Naive B cell (primary cell): ENCODE results near the gene ACSF3. TPM values are rescaled to one million over a fixed set of nuclear protein-coding genes. Genes with fewer than 3 reads are reported as not detected.
"Not testable (repeated sequence)": the region's sequence is repeated elsewhere in the genome, so short reads cannot be mapped to it uniquely, and the experiment has no call there.

Experiments
- ATAC-seq, 2 donors: fragments of 150-1000 bp; cut with Tn5 transposase; 2 replicates each; pipeline ENCODE4 v1.10.0; 2021; ENCODE audit warnings: low read depth in 2 of 2, mild to moderate bottlenecking in 2 of 2, moderate library complexity in 2 of 2
- DNase-seq: peaks from one replicate; pipeline ENCODE4 v3.0.0; 2022
- H3K27ac Mint-ChIP-seq, 6 donors: one replicate each; pipeline ENCODE4 v1.8.0; 2020 to 2022; ENCODE audit warnings: mild to moderate bottlenecking in 6 of 6, mixed read lengths in 6 of 6, moderate library complexity in 5 of 6, inconsistent platforms in 2 of 6
- H3K27me3 Mint-ChIP-seq, 3 donors: one replicate each; pipeline ENCODE4 v1.8.0; 2021 to 2022; ENCODE audit warnings: mixed read lengths in 3 of 3, mild to moderate bottlenecking in 1 of 3
- H3K36me3 Mint-ChIP-seq, 2 donors: one replicate each; pipeline ENCODE4 v1.8.0; 2020 to 2022; ENCODE audit warnings: mixed read lengths in 2 of 2, inconsistent platforms in 1 of 2, mild to moderate bottlenecking in 1 of 2
- H3K4me1 Mint-ChIP-seq, 3 donors: one replicate each; pipeline ENCODE4 v1.8.0; 2020 to 2022; ENCODE audit warnings: mixed read lengths in 3 of 3, inconsistent platforms in 1 of 3, mild to moderate bottlenecking in 1 of 3, moderate library complexity in 1 of 3
- H3K4me3 Mint-ChIP-seq, 8 donors: one replicate each; pipeline ENCODE4 v1.8.0; 2020 to 2022; ENCODE audit warnings: mild to moderate bottlenecking in 8 of 8, mixed read lengths in 8 of 8, moderate library complexity in 8 of 8, inconsistent platforms in 2 of 8
- H3K9me3 Mint-ChIP-seq, 7 donors: one replicate each; pipeline ENCODE4 v1.8.0; 2020 to 2022; ENCODE audit warnings: mixed read lengths in 7 of 7, mild to moderate bottlenecking in 5 of 7, inconsistent platforms in 2 of 7, moderate library complexity in 1 of 7
- polyA plus RNA-seq, 6 donors: library from polyadenylated mRNA; unstranded; fragments of 300-500 nt; fragmentation: Illumina TruSeq; gene quantifications; one replicate each; pipeline ENCODE4 v1.2.3, GENCODE V29; 2021; ENCODE audit warnings: low read depth in 6 of 6

ACSF3 gene
- polyA plus RNA-seq, 6 donors from 2014 or later: 30.0 to 43.6 (median 33.9) TPM

DNA sequence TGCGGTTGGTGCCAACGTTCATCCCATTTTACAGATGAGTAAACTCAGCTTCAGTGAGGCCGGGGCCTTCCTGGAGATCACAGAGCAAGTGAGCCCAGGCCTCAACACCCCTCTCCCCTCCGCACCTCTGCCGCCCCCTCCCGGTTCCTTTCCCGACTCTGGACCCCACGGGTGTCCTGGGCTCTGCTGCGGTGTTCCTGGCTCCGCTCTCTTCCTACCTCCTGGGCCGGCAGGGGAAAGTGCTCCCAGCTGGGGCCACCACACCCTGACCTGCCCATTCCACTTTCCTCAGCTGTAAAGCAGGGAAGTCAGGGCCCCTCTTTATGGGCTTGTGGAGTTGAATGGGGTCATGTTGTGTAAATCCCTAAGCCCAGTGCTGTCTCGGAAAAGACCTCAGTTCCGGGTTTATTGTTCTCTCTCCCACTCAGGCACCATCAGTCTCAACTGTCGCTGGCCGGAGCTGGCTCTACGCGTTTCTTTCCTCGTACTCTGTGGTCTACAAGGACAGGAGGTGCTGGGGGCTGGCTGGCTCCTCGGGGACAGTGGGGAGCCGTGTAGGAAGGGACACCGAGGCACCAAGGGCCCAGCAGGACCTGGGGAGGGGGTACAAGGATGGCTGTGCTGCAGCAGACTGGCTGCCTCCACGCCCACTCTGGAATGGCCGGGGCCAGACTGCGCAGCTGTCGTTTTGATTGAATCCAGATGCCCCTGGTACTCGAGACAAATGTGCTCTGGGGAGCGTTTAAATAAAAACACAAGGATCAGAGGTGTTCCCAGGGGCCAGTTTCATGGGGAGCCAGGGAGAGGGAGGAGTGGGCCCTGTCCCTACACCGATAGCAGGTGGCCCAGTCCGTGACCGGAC is 21.7 kb upstream of the ACSF3 start:
- no peak for ATAC-seq
- Mint-ChIP-seq H3K9me3 (no peaks in the 10 kb centered on the region), H3K4me1 (peaks cover 8 to 10% (median 8%) of the 10 kb centered on the region in 3 donors), H3K36me3 (no peaks in the 10 kb centered on the region), H3K27ac (no peak overlapping the region), H3K27me3 (peaks cover 0 to 6% (median 0%) of the 10 kb centered on the region in 3 donors), H3K4me3 (no peak overlapping the region)
- DNase-seq: no peak

DNA sequence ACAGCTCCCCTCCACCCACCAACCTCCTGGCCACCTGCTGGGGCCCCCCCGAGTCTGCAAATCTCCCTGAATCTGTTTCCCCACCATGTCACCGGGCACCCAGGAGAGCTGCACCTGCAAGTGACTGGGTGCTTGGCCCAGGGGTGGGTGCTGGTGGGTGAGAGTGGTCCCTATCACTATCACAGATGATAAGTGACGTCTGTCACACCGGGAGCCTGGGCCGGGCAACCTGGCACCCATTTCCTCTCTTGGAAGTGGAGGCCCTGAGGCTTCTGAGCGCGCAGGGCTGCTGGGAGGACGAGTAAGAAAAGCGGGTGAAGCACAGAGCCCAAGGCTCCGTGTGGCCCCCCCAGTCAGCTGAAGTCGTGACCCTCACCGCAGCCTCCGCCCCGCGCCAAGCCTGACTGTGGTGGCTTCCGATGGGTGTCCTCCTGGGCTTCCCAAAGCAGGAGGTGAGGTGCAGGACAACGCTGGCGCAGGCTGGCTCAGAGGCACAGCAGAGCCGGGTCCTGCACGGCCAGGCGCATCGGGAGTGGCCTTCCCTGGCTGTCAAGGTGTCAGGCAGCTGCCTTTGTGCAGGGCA is 21.0 kb upstream of the ACSF3 start:
- no peak for ATAC-seq
- Mint-ChIP-seq H3K9me3 (no peaks in the 10 kb centered on the region), H3K27ac (no peak overlapping the region), H3K4me3 (peak overlapping the region in 1 of 8 donors; percentile 35), H3K36me3 (no peaks in the 10 kb centered on the region), H3K4me1 (peaks cover 1 to 6% (median 4%) of the 10 kb centered on the region in 3 donors), H3K27me3 (peaks cover 0 to 6% (median 0%) of the 10 kb centered on the region in 3 donors)
- DNase-seq: no peak

DNA sequence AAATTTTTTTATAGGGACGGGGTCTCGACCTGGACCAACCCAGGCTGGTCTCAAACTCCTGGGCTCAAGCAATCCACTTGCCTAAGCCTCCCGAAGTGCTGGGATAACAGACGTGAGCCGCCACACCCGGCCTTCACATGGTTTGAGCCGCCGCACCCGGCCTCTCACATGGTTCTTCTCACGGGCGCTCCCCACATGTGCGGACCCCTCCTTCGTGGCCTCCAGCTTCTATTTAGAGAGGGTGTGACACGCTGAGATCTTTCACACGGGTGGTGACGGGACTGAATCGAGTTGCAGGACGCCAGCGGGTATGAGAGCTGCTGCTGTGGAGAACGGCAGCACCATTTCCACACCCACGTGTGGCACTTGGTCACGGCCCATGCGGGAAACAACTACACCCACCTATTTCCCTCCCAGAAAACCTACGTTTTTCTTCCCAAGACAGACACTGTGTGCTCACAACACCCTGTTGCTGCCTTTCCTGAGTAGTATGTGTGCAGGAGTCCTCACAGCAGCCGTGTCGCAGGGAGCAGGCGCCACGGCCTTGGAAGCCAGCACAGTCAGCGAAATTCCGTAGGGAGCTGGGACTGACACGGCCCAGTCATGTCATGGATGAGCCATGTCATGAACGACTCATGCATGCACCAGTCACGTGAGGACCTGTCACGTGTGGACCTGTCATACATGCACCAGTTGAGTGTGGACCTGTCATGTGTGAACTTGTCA is 20.1 kb upstream of the ACSF3 start:
- H3K4me3 Mint-ChIP-seq: no peak overlapping the region
- H3K27me3 Mint-ChIP-seq: peaks cover 0 to 6% (median 0%) of the 10 kb centered on the region in 3 donors
- H3K9me3 Mint-ChIP-seq: no peaks in the 10 kb centered on the region
- peak overlapping the region in 1 of 6 donors; percentile 44 for H3K27ac Mint-ChIP-seq
- ATAC-seq: no peak
- DNase-seq: no peak
- no peaks in the 10 kb centered on the region for H3K36me3 Mint-ChIP-seq
- H3K4me1 Mint-ChIP-seq: peaks cover 0 to 4% (median 0%) of the 10 kb centered on the region in 3 donors

DNA sequence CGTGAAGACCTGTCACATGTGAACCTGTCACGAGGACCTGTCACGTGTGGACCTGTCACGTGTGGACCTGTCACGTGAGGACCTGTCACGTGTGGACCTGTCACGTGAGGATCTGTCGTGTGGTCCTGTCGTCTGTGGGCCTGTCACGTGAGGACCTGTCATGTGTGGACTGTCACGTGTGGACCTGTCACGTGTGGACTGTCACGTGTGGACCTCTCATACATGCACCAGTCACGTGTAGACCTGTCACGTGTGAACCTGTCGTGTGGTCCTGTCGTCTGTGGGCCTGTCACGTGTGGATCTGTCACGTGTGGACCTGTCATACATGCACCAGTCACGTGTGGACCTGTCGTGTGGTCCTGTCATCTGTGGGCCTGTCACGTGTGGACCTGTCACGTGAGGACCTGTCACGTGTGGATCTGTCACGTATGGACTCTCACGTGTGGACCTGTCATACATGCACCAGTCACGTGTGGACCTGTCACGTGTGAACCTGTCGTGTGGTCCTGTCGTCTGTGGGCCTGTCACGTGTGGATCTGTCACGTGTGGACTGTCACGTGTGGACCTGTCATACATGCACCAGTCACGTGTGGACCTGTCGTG is 19.5 kb upstream of the ACSF3 start:
- not testable (repeated sequence) for DNase-seq, H3K4me3 Mint-ChIP-seq, H3K9me3 Mint-ChIP-seq, ATAC-seq, H3K27me3 Mint-ChIP-seq, H3K36me3 Mint-ChIP-seq, H3K4me1 Mint-ChIP-seq
- H3K27ac Mint-ChIP-seq: peak overlapping the region in 1 of 6 donors; percentile 62

DNA sequence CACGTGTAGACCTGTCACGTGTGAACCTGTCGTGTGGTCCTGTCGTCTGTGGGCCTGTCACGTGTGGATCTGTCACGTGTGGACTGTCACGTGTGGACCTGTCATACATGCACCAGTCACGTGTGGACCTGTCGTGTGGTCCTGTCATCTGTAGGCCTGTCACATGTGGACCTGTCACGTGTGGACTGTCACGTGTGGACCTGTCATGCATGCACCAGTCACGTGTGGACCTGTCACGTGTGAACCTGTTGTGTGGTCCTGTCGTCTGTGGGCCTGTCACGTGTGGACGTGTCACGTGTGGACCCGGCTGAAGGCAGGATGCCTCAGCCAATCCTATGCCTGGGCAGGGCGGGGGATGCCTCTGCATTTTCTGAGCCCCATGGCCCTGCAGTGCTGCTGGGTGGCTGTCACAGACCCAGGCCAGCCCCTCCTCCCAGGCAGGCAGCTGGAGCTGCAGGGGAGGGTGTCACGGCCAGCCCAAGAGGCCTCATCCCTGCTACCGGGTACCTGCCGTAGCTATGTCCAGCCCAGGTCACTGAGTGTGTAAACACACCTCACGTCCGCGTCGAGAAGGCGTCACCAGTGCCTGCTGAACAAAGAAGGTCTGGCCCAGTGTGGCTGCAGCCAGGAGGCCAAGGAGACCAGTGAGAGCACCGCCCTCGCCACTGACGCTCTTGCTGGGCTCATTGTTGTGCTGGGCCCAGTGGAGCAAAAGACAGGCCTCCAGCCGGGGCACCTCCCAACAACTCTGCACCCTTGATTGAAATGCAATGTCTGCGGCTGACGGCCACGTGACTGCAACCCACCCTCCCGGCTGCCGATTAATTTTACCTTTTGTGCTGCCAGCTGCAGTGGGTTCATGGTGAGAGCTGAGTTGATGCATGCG is 18.6 kb upstream of the ACSF3 start:
- Mint-ChIP-seq H3K27me3 (peaks cover 0 to 6% (median 0%) of the 10 kb centered on the region in 3 donors), H3K27ac (no peak overlapping the region), H3K4me1 (peaks cover 0 to 4% (median 0%) of the 10 kb centered on the region in 3 donors), H3K4me3 (no peak overlapping the region), H3K36me3 (no peaks in the 10 kb centered on the region), H3K9me3 (no peaks in the 10 kb centered on the region)
- ATAC-seq: no peak
- no peak for DNase-seq

DNA sequence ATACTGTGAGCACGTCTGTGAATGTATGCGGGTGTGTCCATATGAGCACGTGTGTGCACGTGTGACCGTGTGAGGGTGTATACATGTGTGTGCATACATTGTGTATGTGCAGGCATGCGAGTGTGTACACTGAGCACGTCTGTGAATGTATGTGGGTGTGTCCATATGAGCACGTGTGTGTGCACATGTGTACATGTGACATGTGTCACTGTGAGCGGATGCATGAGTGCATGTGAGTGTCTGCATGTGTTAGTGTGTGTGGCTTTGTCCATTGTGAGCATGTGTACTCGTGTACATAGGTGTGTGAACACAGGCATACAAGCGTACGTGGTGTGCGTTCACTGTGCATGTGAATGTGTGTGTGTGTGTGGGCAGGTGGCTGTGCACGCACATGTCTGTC is 17.5 kb upstream of the ACSF3 start:
- Mint-ChIP-seq H3K9me3 (no peaks in the 10 kb centered on the region), H3K27ac (no peak overlapping the region), H3K4me1 (peaks cover 0 to 4% (median 0%) of the 10 kb centered on the region in 3 donors)

DNA sequence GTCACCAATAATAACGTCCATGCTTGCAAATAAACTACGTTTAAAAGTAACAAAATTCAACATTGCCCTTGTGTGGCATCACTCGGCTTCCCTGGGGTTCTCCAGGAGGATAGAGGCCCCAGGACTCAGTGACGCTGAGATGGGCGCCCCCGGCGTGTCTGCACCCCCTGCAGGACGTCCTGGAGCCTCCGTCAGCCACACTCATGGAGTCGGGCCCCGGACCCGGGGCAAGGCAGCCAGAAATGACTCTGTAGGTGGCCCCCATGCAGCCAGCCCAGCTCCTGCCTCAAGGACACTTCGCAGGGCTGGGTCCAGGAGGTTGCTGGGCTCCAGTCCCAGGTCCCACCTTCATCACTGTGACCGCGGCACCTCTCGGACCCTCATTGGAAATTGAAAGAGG is 16.6 kb upstream of the ACSF3 start:
- H3K4me1 Mint-ChIP-seq: peaks cover 0 to 4% (median 0%) of the 10 kb centered on the region in 3 donors
- H3K27me3 Mint-ChIP-seq: peaks cover 0 to 7% (median 0%) of the 10 kb centered on the region in 3 donors
- DNase-seq (no peak), ATAC-seq (no peak)
- H3K36me3 Mint-ChIP-seq: no peaks in the 10 kb centered on the region
- H3K9me3 Mint-ChIP-seq: no peaks in the 10 kb centered on the region
- H3K27ac Mint-ChIP-seq: no peak overlapping the region
- no peak overlapping the region for H3K4me3 Mint-ChIP-seq

More for the DNA sequence above, 17.5 kb upstream of the ACSF3 start:
- Mint-ChIP-seq H3K27me3 (peaks cover 0 to 7% (median 0%) of the 10 kb centered on the region in 3 donors), H3K4me3 (no peak overlapping the region), H3K36me3 (no peaks in the 10 kb centered on the region)
- ATAC-seq (no peak), DNase-seq (no peak)

DNA sequence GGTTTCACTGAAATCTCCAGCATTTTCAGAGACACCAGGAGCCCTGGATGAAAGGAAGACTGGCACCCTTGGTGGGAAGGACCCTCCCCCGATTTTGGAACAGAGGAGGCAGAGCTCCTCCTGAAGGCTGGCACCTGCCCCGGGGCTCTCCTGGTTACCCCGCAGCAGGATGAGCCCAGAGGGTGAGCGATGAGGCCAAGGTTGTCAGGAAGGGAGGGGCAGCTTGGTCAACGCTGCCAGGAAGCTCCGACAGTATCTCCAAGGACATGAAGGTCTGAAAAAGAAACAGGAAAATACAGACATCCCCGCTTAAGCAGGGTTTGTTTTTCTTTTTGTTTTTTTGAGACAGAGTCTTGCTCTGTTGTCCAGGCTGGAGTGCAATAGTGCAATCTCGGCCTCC is 15.5 kb upstream of the ACSF3 start:
- H3K27me3 Mint-ChIP-seq: peaks cover 0 to 7% (median 0%) of the 10 kb centered on the region in 3 donors
- ATAC-seq (no peak), DNase-seq (no peak)
- H3K36me3 Mint-ChIP-seq: no peaks in the 10 kb centered on the region
- no peak overlapping the region for H3K27ac Mint-ChIP-seq
- no peak overlapping the region for H3K4me3 Mint-ChIP-seq
- peaks cover 0 to 4% (median 3%) of the 10 kb centered on the region in 3 donors for H3K4me1 Mint-ChIP-seq
- no peaks in the 10 kb centered on the region for H3K9me3 Mint-ChIP-seq

DNA sequence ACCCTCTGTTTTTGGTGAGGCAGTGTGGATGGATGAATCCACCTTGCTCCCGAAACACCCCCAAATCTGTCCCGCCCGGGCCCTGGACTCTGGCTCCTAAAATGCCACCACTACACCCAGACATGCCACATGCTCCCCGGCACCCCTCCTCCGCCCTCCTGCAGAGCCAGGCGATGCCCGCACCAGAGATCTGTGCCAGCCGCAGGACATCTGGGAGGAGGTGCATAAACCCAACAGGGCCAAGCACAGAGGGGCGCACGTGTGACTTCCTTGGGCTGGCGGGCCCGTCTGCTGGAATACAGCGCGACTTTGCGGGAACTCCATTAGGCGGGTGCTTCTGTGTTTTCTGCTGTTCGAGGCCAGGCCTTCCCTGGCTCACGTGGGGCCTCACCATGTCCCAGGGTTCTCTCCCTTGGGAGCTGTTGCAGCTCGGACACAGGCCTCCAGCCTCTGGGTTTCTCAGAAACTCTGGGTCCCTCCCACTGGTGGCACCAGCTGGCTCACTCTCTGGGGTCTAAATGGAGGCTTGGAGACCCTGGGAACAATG is 14.1 kb upstream of the ACSF3 start:
- Mint-ChIP-seq H3K27me3 (peaks cover 0 to 7% (median 0%) of the 10 kb centered on the region in 3 donors), H3K9me3 (no peaks in the 10 kb centered on the region), H3K4me3 (no peak overlapping the region), H3K36me3 (no peaks in the 10 kb centered on the region), H3K4me1 (peaks cover 2 to 6% (median 5%) of the 10 kb centered on the region in 3 donors), H3K27ac (peak overlapping the region in 1 of 6 donors; percentile 68)
- no peak for ATAC-seq
- no peak for DNase-seq

DNA sequence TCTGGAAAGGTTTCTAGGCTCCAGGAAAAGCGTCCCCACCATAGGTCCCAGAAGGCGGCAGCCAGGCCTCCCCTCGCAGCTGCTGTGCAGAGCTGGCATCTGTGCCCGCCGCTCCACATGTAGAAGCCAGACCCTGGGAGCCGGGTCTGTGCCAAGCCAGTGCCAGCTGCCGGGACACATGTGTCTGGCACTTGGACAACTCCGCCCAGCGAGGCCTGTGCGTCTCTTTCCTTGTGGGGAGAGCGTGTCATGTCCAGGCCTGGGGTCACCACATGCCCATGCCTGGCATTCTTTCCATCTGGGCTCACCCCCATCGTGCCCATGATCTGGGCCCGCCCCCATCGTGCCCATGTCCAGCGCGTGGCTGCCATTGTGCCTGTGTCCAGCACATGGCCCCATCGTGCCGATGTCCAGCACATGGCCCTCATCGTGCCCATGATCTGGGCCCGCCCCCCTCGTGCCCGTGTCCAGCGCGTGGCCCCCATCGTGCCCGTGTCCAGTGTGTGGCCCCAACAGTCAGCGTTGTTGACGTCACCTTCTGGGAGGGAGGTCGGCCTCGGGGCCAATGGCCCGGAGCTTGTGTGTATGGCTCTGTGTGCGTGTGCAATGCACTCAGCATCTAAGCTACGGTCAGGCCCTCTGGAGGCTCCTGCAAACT is 13.3 kb upstream of the ACSF3 start:
- peaks cover 5 to 7% (median 5%) of the 10 kb centered on the region in 3 donors for H3K4me1 Mint-ChIP-seq

DNA sequence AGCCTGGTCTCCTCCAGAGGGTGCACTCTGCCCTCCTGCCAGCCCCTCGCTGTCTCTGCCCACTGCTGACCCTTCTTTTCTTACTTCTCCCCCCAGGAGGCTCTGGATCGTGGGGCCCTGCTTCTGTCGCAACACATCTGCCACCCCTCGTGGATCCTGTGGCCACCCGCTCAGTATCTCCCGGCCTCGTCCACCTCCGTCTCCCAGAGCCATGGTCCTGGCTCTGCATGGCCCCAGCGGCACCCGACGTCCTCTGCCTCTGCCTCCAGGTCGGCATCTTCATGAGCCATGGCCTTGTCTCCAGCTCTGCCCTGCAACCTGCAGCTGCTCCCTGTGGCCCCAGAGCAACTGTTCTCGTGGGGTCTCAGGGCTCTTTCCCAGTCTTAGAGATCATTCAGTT is 12.1 kb upstream of the ACSF3 start:
- no peak for ATAC-seq
- Mint-ChIP-seq H3K36me3 (no peaks in the 10 kb centered on the region), H3K27me3 (peaks cover 0 to 9% (median 0%) of the 10 kb centered on the region in 3 donors), H3K27ac (peak overlapping the region in 1 of 6 donors; percentile 49), H3K4me1 (peaks cover 3 to 5% (median 5%) of the 10 kb centered on the region in 3 donors), H3K4me3 (no peak overlapping the region), H3K9me3 (no peaks in the 10 kb centered on the region)
- no peak for DNase-seq

More for the DNA sequence above, 13.3 kb upstream of the ACSF3 start:
- Mint-ChIP-seq H3K27me3 (peaks cover 0 to 7% (median 0%) of the 10 kb centered on the region in 3 donors), H3K36me3 (no peaks in the 10 kb centered on the region), H3K4me3 (no peak overlapping the region), H3K9me3 (no peaks in the 10 kb centered on the region), H3K27ac (peak overlapping the region in 1 of 6 donors; percentile 59)
- no peak for DNase-seq
- no peak for ATAC-seq

DNA sequence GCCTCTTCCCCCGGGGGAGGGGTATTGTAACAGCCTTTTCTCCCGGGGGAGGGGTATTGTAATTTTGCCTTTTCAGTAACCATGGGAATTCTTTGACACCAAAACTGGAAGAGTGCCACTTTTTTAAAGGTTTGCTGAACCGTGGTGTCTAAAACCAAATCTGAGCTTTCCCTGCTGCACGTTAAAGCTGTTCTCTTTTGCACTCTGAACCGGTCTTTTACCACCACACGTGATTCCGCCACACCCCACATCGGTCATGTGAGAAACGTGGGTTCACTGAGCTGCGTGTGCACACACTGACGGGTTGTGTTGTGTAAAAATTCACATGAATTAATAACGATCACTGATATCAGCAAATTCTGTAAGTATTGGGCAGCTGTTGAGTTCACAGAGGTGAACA is 9.2 kb upstream of the ACSF3 start:
- Mint-ChIP-seq H3K27ac (peak overlapping the region in 2 of 6 donors; percentile 36 to 96), H3K4me1 (peaks cover 3 to 5% (median 5%) of the 10 kb centered on the region in 3 donors), H3K9me3 (no peaks in the 10 kb centered on the region), H3K4me3 (peak overlapping the region in 4 of 8 donors; percentile 30 to 43 (median 34)), H3K27me3 (peaks cover 4 to 24% (median 11%) of the 10 kb centered on the region in 3 donors), H3K36me3 (no peaks in the 10 kb centered on the region)
- no peak for DNase-seq
- peak; percentile 43 to 54 for ATAC-seq
